H1 (cell line): ENCODE results near the gene CTLA4. TPM values are rescaled to one million over a fixed set of nuclear protein-coding genes. Genes with fewer than 3 reads are reported as not detected.

ENCODE experiments used
- CTCF ChIA-PET: fragments of 300-600 bp; sonication (Branson Sonifier 250); formaldehyde crosslinking; loops from one replicate; lab custom pipeline; 2021; ENCODE audit not compliant: partially characterized antibody; lab: Charles Lee
- POLR2A ChIA-PET: fragments of 300-600 bp; sonication (Branson Sonifier 250); formaldehyde crosslinking; loops from one replicate; lab custom pipeline; 2021; ENCODE audit warnings: inconsistent platforms; ENCODE audit not compliant: partially characterized antibody; lab: Charles Lee
- DNase-seq, 2 experiments: peaks; one replicate each; pipeline versions ENCODE4 v3.0.0 to v3.0.0-alpha.2; 2010 to 2022; ENCODE audit warnings: low spot score in 2 of 2, low read depth in 1 of 2, mixed read lengths in 1 of 2
- FAIRE-seq: peaks from 2 replicates; lab custom pipeline; 2011; peaks lifted over from hg19 to GRCh38; lab: Jason Lieb, UNC
- H2AFZ ChIP-seq: 2 replicates; pipeline ENCODE4 v1.8.1; 2012; ENCODE audit warnings: low read length, inconsistent platforms
- H2AK5ac ChIP-seq: 2 replicates; pipeline ENCODE4 v1.6.1; 2013; ENCODE audit warnings: low read depth, low read length
- H2BK120ac ChIP-seq: replicated peaks from 2 replicates; pipeline ENCODE3; 2013; ENCODE audit warnings: low read depth, low read length, inconsistent platforms
- H2BK12ac ChIP-seq: 2 replicates; pipeline ENCODE4 v1.6.1; 2013; ENCODE audit warnings: low read depth, low read length
- H2BK15ac ChIP-seq: 2 replicates; pipeline ENCODE4 v1.6.1; 2013; ENCODE audit warnings: low read length
- H2BK20ac ChIP-seq: 2 replicates; pipeline ENCODE4 v1.6.1; 2013; ENCODE audit warnings: low read length
- H2BK5ac ChIP-seq: 2 replicates; pipeline ENCODE4 v1.6.1; 2013; ENCODE audit warnings: low read depth, low read length
- H3K14ac ChIP-seq: 2 replicates; pipeline ENCODE4 v1.6.1; 2013; ENCODE audit warnings: inconsistent platforms; ENCODE audit not compliant: insufficient read length
- H3K18ac ChIP-seq: 2 replicates; pipeline ENCODE4 v1.6.1; 2013; ENCODE audit warnings: low read length; ENCODE audit errors: extremely low read depth
- H3K23ac ChIP-seq: 2 replicates; pipeline ENCODE4 v1.6.1; 2013; ENCODE audit warnings: inconsistent platforms; ENCODE audit not compliant: insufficient read length
- H3K23me2 ChIP-seq: 2 replicates; pipeline ENCODE4 v1.6.1; 2013; ENCODE audit warnings: low read depth, low read length
- H3K27ac ChIP-seq: 2 replicates; pipeline ENCODE4 v1.6.1; 2011; ENCODE audit warnings: low read depth, low read length, inconsistent platforms
- H3K27me3 ChIP-seq, 4 experiments: replicated peaks in 1 of 4; 1 replicate in 1 of 4; 2 replicates in 3 of 4; pipeline versions ENCODE4 v1.6.1 to v1.8.1; 2011 to 2013; ENCODE audit warnings: low read length in 3 of 4, mild to moderate bottlenecking in 3 of 4, inconsistent platforms in 2 of 4, mixed read lengths in 2 of 4, moderate library complexity in 1 of 4; ENCODE audit not compliant: control insufficient read depth in 3 of 4, insufficient read depth in 3 of 4; ENCODE audit errors: extremely low read depth in 1 of 4
- H3K36me3 ChIP-seq, 4 experiments: 2 replicates each; pipeline versions ENCODE4 v1.6.1 to v1.8.1; 2011 to 2013; ENCODE audit warnings: mild to moderate bottlenecking in 4 of 4, low read length in 3 of 4, moderate library complexity in 2 of 4, control low read depth in 1 of 4, inconsistent platforms in 1 of 4; ENCODE audit not compliant: insufficient read depth in 4 of 4, control insufficient read depth in 2 of 4
- H3K4ac ChIP-seq: replicated peaks from 2 replicates; pipeline ENCODE3; 2013; ENCODE audit warnings: low read length, low read depth, mixed read lengths, inconsistent platforms; ENCODE audit not compliant: insufficient read length
- H3K4me1 ChIP-seq, 4 experiments: replicated peaks in 1 of 4; 1 replicate in 1 of 4; 2 replicates in 3 of 4; pipeline versions ENCODE4 v1.6.1 to v1.8.1; 2011 to 2013; ENCODE audit warnings: low read length in 3 of 4, inconsistent platforms in 2 of 4, mixed read lengths in 1 of 4; ENCODE audit not compliant: insufficient read depth in 4 of 4, control insufficient read depth in 3 of 4
- H3K4me2 ChIP-seq, 2 experiments: 2 replicates each; pipeline versions ENCODE4 v1.6.1 to v1.8.1; 2011 to 2013; ENCODE audit warnings: low read depth in 2 of 2, low read length in 2 of 2, control low read depth in 1 of 2, inconsistent platforms in 1 of 2, mild to moderate bottlenecking in 1 of 2; ENCODE audit not compliant: insufficient read depth in 1 of 2
- H3K4me3 ChIP-seq, 4 experiments: fragments of 200-600, 300-600 bp in 1 of 4; sonication (generic), shearing (Covaris generic), sonication (Bioruptor Twin) in 1 of 4; 2 replicates each; pipeline versions ENCODE4 v1.5.1 to v1.8.1; 2011 to 2016; ENCODE audit warnings: low read length in 4 of 4, low read depth in 3 of 4, control low read depth in 2 of 4, inconsistent platforms in 2 of 4, mild to moderate bottlenecking in 2 of 4, mixed read lengths in 1 of 4, moderate library complexity in 1 of 4; ENCODE audit not compliant: insufficient read depth in 2 of 4; ENCODE audit errors: extremely low read depth in 1 of 4
- H3K56ac ChIP-seq: replicated peaks from 2 replicates; pipeline ENCODE3; 2013; ENCODE audit warnings: low read depth, mild to moderate bottlenecking, mixed read lengths, low read length, inconsistent platforms; ENCODE audit not compliant: insufficient read length
- H3K79me1 ChIP-seq: 2 replicates; pipeline ENCODE4 v1.6.1; 2013; ENCODE audit warnings: low read depth, low read length, control low read depth
- H3K79me2 ChIP-seq, 2 experiments: 2 replicates each; pipeline versions ENCODE4 v1.6.1 to v1.8.1; 2012 to 2013; ENCODE audit warnings: low read length in 2 of 2, mild to moderate bottlenecking in 2 of 2, inconsistent platforms in 1 of 2; ENCODE audit not compliant: insufficient read depth in 2 of 2, control insufficient read depth in 1 of 2
- H3K9ac ChIP-seq, 4 experiments: replicated peaks in 1 of 4; 1 replicate in 1 of 4; 2 replicates in 3 of 4; pipeline versions ENCODE4 v1.6.1 to v1.8.1; 2011 to 2013; ENCODE audit warnings: low read depth in 3 of 4, low read length in 3 of 4, control low read depth in 2 of 4, mild to moderate bottlenecking in 2 of 4, moderate library complexity in 2 of 4, inconsistent platforms in 1 of 4; ENCODE audit errors: extremely low read depth in 1 of 4
- H3K9me3 ChIP-seq, 2 experiments: 2 replicates each; pipeline versions ENCODE4 v1.6.1 to v1.8.1; 2012 to 2013; ENCODE audit warnings: mild to moderate bottlenecking in 2 of 2, moderate library complexity in 2 of 2, control low read depth in 1 of 2, inconsistent platforms in 1 of 2, low read depth in 1 of 2, low read length in 1 of 2, mixed read lengths in 1 of 2; ENCODE audit not compliant: insufficient read depth in 2 of 2
- H4K20me1 ChIP-seq, 2 experiments: replicated peaks in 1 of 2; 2 replicates each; pipeline versions ENCODE3 to v1.8.1; 2011 to 2013; ENCODE audit warnings: inconsistent platforms in 2 of 2, low read length in 2 of 2, mild to moderate bottlenecking in 1 of 2; ENCODE audit not compliant: insufficient read depth in 2 of 2, control insufficient read depth in 1 of 2
- H4K5ac ChIP-seq: 2 replicates; pipeline ENCODE4 v1.6.1; 2013; ENCODE audit warnings: low read length, low read depth, mixed read lengths, inconsistent platforms; ENCODE audit not compliant: insufficient read length
- H4K8ac ChIP-seq: 2 replicates; pipeline ENCODE4 v1.8.0; 2013; ENCODE audit warnings: mild to moderate bottlenecking, moderate library complexity, low read length, inconsistent platforms; ENCODE audit not compliant: insufficient read depth; ENCODE audit errors: extremely low read depth
- H4K91ac ChIP-seq: replicated peaks from 2 replicates; pipeline ENCODE3; 2013; ENCODE audit warnings: low read length, mixed read lengths, inconsistent platforms; ENCODE audit not compliant: insufficient read length
- EZH2 ChIP-seq: fragments of 200-600 bp; sonication (generic); IDR thresholded peaks from 2 replicates; pipeline ENCODE4 v1.7.1; 2012; ENCODE audit warnings: low read depth, mild to moderate bottlenecking, moderate library complexity, low read length, inconsistent platforms; ENCODE audit not compliant: severe bottlenecking
- MAFK ChIP-seq: IDR thresholded peaks from 2 replicates; pipeline ENCODE4 v1.6.1; 2012; ENCODE audit warnings: low read depth, mild to moderate bottlenecking, improper control_type of control experiment, low read length
- SP4 ChIP-seq: IDR thresholded peaks from 2 replicates; pipeline ENCODE4 v1.6.1; 2012; ENCODE audit warnings: low read length, inconsistent platforms
- SRF ChIP-seq: IDR thresholded peaks from 2 replicates; pipeline ENCODE4 v1.6.1; 2011; ENCODE audit warnings: mild to moderate bottlenecking, low read depth, low read length, moderate library complexity
- WGBS, 2 experiments: shearing (Covaris generic) in 1 of 2; methylation state at CpG; one replicate each; pipeline versions ENCODE4 v1.1.6 to v1.1.7; 2013 to 2015; ENCODE audit warnings: low lambda C conversion rate in 2 of 2, mixed read lengths in 2 of 2, inconsistent platforms in 1 of 2, low coverage in 1 of 2, missing lambda C conversion rate in 1 of 2; ENCODE audit not compliant: insufficient replicate concordance in 2 of 2, insufficient coverage in 1 of 2, insufficient read length in 1 of 2; ENCODE audit errors: extremely low coverage in 1 of 2, missing lambda C conversion rate in 1 of 2; 5-methylcytosine and 5-hydroxymethylcytosine counted together
- polyA plus RNA-seq, 7 experiments: library from polyadenylated mRNA; depleted of rRNA in 3 of 7; stranded (reverse) in 5 of 7; unstranded in 2 of 7; fragments of >200 nt in 5 of 7; fragments of 200-250 nt in 2 of 7; gene quantifications; 1 replicate in 5 of 7; 2 replicates in 1 of 7; 4 replicates in 1 of 7; pipeline versions ENCODE4 v1.2.1 to v1.2.3, GENCODE V29; 2011 to 2013; ENCODE audit warnings: missing spikeins in 2 of 7, mixed read lengths in 2 of 7
- total RNA-seq: library from RNA; stranded (reverse); fragmentation: NEBNext Ultra II Directional; extraction: Animal tissue kit (Norgen Biotek cat#: 25700); gene quantifications from 2 replicates; pipeline ENCODE4 v1.2.1, GENCODE V29; 2021
- TF ChIP-seq, protein P1 (sequence below): IDR thresholded peaks from 2 replicates; pipeline ENCODE4 v1.6.1; 2011; ENCODE audit warnings: low read depth, mild to moderate bottlenecking, low read length; ENCODE audit not compliant: insufficient read depth

Gene CTLA4
- total and polyA plus RNA-seq, 2 of the 8 experiments (the other 6 are each of a cell fraction or from before 2014, with no cell fraction given): not detected

- Histone ChIP-seq H3K23me2 (no peaks in the 10 kb centered on the region; the same call in 1 of the 2 replicates), H3K9me3 (no peaks in the 10 kb centered on the region), H2BK12ac (no peak overlapping the region), H2BK20ac (no peak overlapping the region), H3K4ac (no peak overlapping the region), H2AK5ac (no peak overlapping the region), H4K91ac (no peak overlapping the region), H3K4me1 (no peaks in the 10 kb centered on the region), H2AFZ (peak overlapping the region; percentile 84), H3K14ac (no peak overlapping the region), H3K79me2 (no peaks in the 10 kb centered on the region), H3K79me1 (no peaks in the 10 kb centered on the region), H4K8ac (no peak overlapping the region), H4K5ac (no peak overlapping the region), H4K20me1 (no peaks in the 10 kb centered on the region), H3K56ac (no peak overlapping the region), H3K4me3 (no peak overlapping the region), H2BK5ac (no peak overlapping the region), H3K36me3 (no peaks in the 10 kb centered on the region), H3K27ac (no peak overlapping the region), H3K27me3 (no peaks in the 10 kb centered on the region), H2BK15ac (no peak overlapping the region), H3K18ac (no peak overlapping the region), H3K23ac (no peak overlapping the region), H2BK120ac (no peak overlapping the region), H3K9ac (no peak overlapping the region), H3K4me2 (no peak overlapping the region)
- FAIRE-seq (no peak), DNase-seq (no peak)
- ChIA-PET POLR2A (no interaction called here), CTCF (interaction anchor here (0.6 to 3.1 kb wide), 28 partner anchors 8 to 1151 kb away, joined by 3 to 13 read pairs (median 4); no protein-coding TSS in a partner anchor)
- WGBS, 2 experiments: 84% methylated on average over 5 of the region's 5 CpGs; no CpG with 5 or more reads in 1 of the 2 experiments
- TF ChIP-seq EZH2 (no peak), SP4 (no peak), MAFK (no peak), SRF (no peak)
- TF ChIP-seq, protein P1, sequence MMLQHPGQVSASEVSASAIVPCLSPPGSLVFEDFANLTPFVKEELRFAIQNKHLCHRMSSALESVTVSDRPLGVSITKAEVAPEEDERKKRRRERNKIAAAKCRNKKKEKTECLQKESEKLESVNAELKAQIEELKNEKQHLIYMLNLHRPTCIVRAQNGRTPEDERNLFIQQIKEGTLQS: no peak
Observed at GRCh38 chr2:203909974-203910373, 42.4 kb downstream of the CTLA4 start.
